HepG2 (cell line): ENCODE measurements around the gene COPS6. TPM values are rescaled to one million over a fixed set of nuclear protein-coding genes. Genes with fewer than 3 reads are reported as not detected.

Source experiments
- ERF ChIP-seq: IDR thresholded peaks from 2 replicates; pipeline ENCODE4 v1.6.1; 2018; ENCODE audit warnings: missing biosample characterization, missing genetic modification reagents
- ETV5 ChIP-seq: IDR thresholded peaks from 2 replicates; pipeline ENCODE4 v1.6.1; 2018; ENCODE audit warnings: missing biosample characterization, missing genetic modification reagents, inconsistent platforms, borderline replicate concordance
- GATAD1 ChIP-seq: IDR thresholded peaks from 2 replicates; pipeline ENCODE4 v1.6.1; 2016; ENCODE audit warnings: missing genetic modification reagents, missing compliant biosample characterization
- HIVEP1 ChIP-seq: sonication (generic); formaldehyde crosslinking; IDR thresholded peaks from 2 replicates; pipeline ENCODE4 v1.4.0; 2020; ENCODE audit warnings: mild to moderate bottlenecking, missing genetic modification reagents
- IRF2 ChIP-seq: IDR thresholded peaks from 2 replicates; pipeline ENCODE4 v1.6.1; 2018; ENCODE audit warnings: missing genetic modification reagents, missing compliant biosample characterization
- KAT7 ChIP-seq: IDR thresholded peaks from 2 replicates; pipeline ENCODE4 v1.6.1; 2018; ENCODE audit warnings: borderline replicate concordance, missing compliant biosample characterization
- KLF16 ChIP-seq, 2 experiments: sonication (generic) in 1 of 2; formaldehyde crosslinking in 1 of 2; IDR thresholded peaks; 2 replicates each; pipeline versions ENCODE4 v1.6.1 to v1.8.0; 2016 to 2023; ENCODE audit warnings: missing genetic modification reagents in 2 of 2, missing compliant biosample characterization in 1 of 2
- SAP130 ChIP-seq: IDR thresholded peaks from 2 replicates; pipeline ENCODE4 v1.6.1; 2016; ENCODE audit warnings: low read depth
- TSC22D2 ChIP-seq: sonication (generic); formaldehyde crosslinking; IDR thresholded peaks from 2 replicates; pipeline ENCODE4 v1.5.1; 2020; ENCODE audit warnings: missing genetic modification reagents, mild to moderate bottlenecking, borderline replicate concordance
- XRCC5 ChIP-seq: fragments of 200-400 bp; formaldehyde crosslinking; optimal IDR thresholded peaks from 2 replicates; pipeline ENCODE3; 2017; ENCODE audit warnings: mild to moderate bottlenecking, low read length
- ZFP36L1 ChIP-seq: sonication (generic); formaldehyde crosslinking; IDR thresholded peaks from 2 replicates; pipeline ENCODE4 v1.8.0; 2022; ENCODE audit warnings: mild to moderate bottlenecking, missing genetic modification reagents, moderate library complexity
- ZNF44 ChIP-seq: sonication (generic); formaldehyde crosslinking; IDR thresholded peaks from 2 replicates; pipeline ENCODE4 v1.5.1; 2020; ENCODE audit warnings: mild to moderate bottlenecking, missing genetic modification reagents
- ZNF614 ChIP-seq: IDR thresholded peaks from 2 replicates; pipeline ENCODE4 v1.6.1; 2018; ENCODE audit warnings: missing biosample characterization, missing genetic modification reagents, inconsistent platforms, borderline replicate concordance
- ZNF782 ChIP-seq: sonication (generic); formaldehyde crosslinking; IDR thresholded peaks from 2 replicates; pipeline ENCODE4 v1.4.0; 2020; ENCODE audit warnings: missing genetic modification reagents, mild to moderate bottlenecking, borderline replicate concordance
- ZZZ3 ChIP-seq: sonication (generic); formaldehyde crosslinking; IDR thresholded peaks from 2 replicates; pipeline ENCODE4 v1.4.0; 2020; ENCODE audit warnings: missing genetic modification reagents, mild to moderate bottlenecking, borderline replicate concordance
- polyA plus RNA-seq, 8 experiments: library from polyadenylated mRNA; depleted of rRNA in 3 of 8; stranded (reverse) in 7 of 8; unstranded in 1 of 8; fragments of >200 nt; fragmentation: Illumina TruSeq in 4 of 8; extraction: Trizol in 4 of 8; gene quantifications; 2 replicates each; pipeline versions ENCODE4 v1.2.1 to v1.2.3, GENCODE V29; 2011 to 2016; ENCODE audit warnings: low read depth in 4 of 8, missing spikeins in 1 of 8, mixed read lengths in 1 of 8; ENCODE audit not compliant: insufficient read depth in 1 of 8
- total RNA-seq, 5 experiments: library from RNA; depleted of rRNA; stranded (reverse); fragments of >200 nt; fragmentation: Illumina TruSeq; extraction: Trizol; gene quantifications; 2 replicates each; pipeline ENCODE4 v1.2.3, GENCODE V29; 2016; ENCODE audit warnings: low read depth in 1 of 5
- TF ChIP-seq, protein P1 (sequence below): IDR thresholded peaks from 2 replicates; pipeline ENCODE4 v1.6.1; 2016
- TF ChIP-seq, protein P2 (sequence below): sonication (generic); formaldehyde crosslinking; IDR thresholded peaks from 2 replicates; pipeline ENCODE4 v1.5.0; 2020; ENCODE audit warnings: mild to moderate bottlenecking, missing genetic modification reagents, moderate library complexity
- TF ChIP-seq, protein P3 (sequence below), 2 experiments: sonication (generic) in 1 of 2; formaldehyde crosslinking in 1 of 2; IDR thresholded peaks; 2 replicates each; pipeline versions ENCODE4 v1.4.0 to v1.6.1; 2018 to 2020; ENCODE audit warnings: missing genetic modification reagents in 2 of 2, borderline replicate concordance in 1 of 2, low read depth in 1 of 2, mild to moderate bottlenecking in 1 of 2, missing biosample characterization in 1 of 2
- TF ChIP-seq, protein P4 (sequence below): IDR thresholded peaks from 2 replicates; pipeline ENCODE4 v1.6.1; 2018; ENCODE audit warnings: missing genetic modification reagents
- TF ChIP-seq, protein P5 (sequence below): sonication (generic); formaldehyde crosslinking; IDR thresholded peaks from 2 replicates; pipeline ENCODE4 v1.5.1; 2020; ENCODE audit warnings: mild to moderate bottlenecking, missing genetic modification reagents

Gene COPS6
- total and polyA plus RNA-seq, 2 of the 13 experiments (the other 11 are each of a cell fraction or from before 2014, with no cell fraction given) = 33.4 to 117 TPM

DNA sequence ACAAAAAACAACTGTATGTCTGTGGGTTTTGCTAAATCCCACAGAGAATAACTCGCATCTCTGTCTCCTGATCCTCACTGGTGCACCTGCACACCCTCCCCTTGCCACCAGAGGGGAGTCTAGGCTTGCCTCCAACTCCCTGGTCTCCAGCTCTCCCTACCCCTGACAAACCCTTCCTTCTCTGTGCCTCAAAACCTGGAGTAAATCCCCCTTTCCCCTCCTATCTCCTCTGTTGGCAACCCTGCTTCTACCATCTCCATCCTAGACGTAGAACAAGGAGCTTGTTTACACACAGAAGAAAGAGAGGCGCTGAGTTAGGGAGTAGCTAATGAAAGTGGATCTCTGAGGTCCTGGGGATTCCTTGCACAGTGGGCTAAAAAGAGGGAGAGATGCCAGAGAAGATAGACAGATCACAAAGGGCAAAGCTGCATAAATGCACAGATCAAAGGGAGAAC, 44.0 kb downstream of the COPS6 start (continued):
- TF ChIP-seq, protein P1, sequence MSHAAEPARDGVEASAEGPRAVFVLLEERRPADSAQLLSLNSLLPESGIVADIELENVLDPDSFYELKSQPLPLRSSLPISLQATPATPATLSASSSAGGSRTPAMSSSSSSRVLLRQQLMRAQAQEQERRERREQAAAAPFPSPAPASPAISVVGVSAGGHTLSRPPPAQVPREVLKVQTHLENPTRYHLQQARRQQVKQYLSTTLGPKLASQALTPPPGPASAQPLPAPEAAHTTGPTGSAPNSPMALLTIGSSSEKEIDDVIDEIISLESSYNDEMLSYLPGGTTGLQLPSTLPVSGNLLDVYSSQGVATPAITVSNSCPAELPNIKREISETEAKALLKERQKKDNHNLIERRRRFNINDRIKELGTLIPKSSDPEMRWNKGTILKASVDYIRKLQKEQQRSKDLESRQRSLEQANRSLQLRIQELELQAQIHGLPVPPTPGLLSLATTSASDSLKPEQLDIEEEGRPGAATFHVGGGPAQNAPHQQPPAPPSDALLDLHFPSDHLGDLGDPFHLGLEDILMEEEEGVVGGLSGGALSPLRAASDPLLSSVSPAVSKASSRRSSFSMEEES = 0 out of 2 replicates have a peak, but pooled peaks have one; percentile 0
- TF ChIP-seq KAT7 (CRISPR knock-in tag) (no peak), ZNF614 (CRISPR knock-in tag) (0 out of 2 replicates have a peak, but pooled peaks have one; percentile 14), TSC22D2 (CRISPR knock-in tag) (0 out of 2 replicates have a peak, but pooled peaks have one; percentile 31), ZNF44 (CRISPR knock-in tag) (0 out of 2 replicates have a peak, but pooled peaks have one; percentile 50), IRF2 (CRISPR knock-in tag) (0 out of 2 replicates have a peak, but pooled peaks have one; percentile 34), ZZZ3 (CRISPR knock-in tag) (no peak), ETV5 (CRISPR knock-in tag) (no peak), GATAD1 (CRISPR knock-in tag) (0 out of 2 replicates have a peak, but pooled peaks have one; percentile 27), ZNF782 (CRISPR knock-in tag) (no peak), ERF (CRISPR knock-in tag) (peak; percentile 77; the same call in 1 of the 2 replicates), XRCC5 (peak; percentile 49), HIVEP1 (no peak), ZFP36L1 (CRISPR knock-in tag) (0 out of 2 replicates have a peak, but pooled peaks have one; percentile 13), KLF16 (CRISPR knock-in tag; IDR thresholded peaks at IDR 0.05) (peak in 1 of 2 experiments; percentile 49; a peak in 1 of 4 replicates), SAP130 (CRISPR knock-in tag) (0 out of 2 replicates have a peak, but pooled peaks have one; percentile 30)
- TF ChIP-seq, protein P2, sequence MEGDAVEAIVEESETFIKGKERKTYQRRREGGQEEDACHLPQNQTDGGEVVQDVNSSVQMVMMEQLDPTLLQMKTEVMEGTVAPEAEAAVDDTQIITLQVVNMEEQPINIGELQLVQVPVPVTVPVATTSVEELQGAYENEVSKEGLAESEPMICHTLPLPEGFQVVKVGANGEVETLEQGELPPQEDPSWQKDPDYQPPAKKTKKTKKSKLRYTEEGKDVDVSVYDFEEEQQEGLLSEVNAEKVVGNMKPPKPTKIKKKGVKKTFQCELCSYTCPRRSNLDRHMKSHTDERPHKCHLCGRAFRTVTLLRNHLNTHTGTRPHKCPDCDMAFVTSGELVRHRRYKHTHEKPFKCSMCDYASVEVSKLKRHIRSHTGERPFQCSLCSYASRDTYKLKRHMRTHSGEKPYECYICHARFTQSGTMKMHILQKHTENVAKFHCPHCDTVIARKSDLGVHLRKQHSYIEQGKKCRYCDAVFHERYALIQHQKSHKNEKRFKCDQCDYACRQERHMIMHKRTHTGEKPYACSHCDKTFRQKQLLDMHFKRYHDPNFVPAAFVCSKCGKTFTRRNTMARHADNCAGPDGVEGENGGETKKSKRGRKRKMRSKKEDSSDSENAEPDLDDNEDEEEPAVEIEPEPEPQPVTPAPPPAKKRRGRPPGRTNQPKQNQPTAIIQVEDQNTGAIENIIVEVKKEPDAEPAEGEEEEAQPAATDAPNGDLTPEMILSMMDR = peak; percentile 94
- TF ChIP-seq, protein P3, sequence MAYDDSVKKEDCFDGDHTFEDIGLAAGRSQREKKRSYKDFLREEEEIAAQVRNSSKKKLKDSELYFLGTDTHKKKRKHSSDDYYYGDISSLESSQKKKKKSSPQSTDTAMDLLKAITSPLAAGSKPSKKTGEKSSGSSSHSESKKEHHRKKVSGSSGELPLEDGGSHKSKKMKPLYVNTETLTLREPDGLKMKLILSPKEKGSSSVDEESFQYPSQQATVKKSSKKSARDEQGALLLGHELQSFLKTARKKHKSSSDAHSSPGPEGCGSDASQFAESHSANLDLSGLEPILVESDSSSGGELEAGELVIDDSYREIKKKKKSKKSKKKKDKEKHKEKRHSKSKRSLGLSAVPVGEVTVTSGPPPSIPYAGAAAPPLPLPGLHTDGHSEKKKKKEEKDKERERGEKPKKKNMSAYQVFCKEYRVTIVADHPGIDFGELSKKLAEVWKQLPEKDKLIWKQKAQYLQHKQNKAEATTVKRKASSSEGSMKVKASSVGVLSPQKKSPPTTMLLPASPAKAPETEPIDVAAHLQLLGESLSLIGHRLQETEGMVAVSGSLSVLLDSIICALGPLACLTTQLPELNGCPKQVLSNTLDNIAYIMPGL (CRISPR knock-in tag; IDR thresholded peaks at IDR 0.05; ENCODE audit: borderline replicate concordance in 1 of 2, low read depth in 1 of 2) = 0 out of 4 replicates have a peak, but pooled peaks of 1 of the 2 experiments have one; percentile 67
- TF ChIP-seq, protein P4, sequence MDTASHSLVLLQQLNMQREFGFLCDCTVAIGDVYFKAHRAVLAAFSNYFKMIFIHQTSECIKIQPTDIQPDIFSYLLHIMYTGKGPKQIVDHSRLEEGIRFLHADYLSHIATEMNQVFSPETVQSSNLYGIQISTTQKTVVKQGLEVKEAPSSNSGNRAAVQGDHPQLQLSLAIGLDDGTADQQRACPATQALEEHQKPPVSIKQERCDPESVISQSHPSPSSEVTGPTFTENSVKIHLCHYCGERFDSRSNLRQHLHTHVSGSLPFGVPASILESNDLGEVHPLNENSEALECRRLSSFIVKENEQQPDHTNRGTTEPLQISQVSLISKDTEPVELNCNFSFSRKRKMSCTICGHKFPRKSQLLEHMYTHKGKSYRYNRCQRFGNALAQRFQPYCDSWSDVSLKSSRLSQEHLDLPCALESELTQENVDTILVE (CRISPR knock-in tag) = 0 out of 2 replicates have a peak, but pooled peaks have one; percentile 29
- TF ChIP-seq, protein P5, sequence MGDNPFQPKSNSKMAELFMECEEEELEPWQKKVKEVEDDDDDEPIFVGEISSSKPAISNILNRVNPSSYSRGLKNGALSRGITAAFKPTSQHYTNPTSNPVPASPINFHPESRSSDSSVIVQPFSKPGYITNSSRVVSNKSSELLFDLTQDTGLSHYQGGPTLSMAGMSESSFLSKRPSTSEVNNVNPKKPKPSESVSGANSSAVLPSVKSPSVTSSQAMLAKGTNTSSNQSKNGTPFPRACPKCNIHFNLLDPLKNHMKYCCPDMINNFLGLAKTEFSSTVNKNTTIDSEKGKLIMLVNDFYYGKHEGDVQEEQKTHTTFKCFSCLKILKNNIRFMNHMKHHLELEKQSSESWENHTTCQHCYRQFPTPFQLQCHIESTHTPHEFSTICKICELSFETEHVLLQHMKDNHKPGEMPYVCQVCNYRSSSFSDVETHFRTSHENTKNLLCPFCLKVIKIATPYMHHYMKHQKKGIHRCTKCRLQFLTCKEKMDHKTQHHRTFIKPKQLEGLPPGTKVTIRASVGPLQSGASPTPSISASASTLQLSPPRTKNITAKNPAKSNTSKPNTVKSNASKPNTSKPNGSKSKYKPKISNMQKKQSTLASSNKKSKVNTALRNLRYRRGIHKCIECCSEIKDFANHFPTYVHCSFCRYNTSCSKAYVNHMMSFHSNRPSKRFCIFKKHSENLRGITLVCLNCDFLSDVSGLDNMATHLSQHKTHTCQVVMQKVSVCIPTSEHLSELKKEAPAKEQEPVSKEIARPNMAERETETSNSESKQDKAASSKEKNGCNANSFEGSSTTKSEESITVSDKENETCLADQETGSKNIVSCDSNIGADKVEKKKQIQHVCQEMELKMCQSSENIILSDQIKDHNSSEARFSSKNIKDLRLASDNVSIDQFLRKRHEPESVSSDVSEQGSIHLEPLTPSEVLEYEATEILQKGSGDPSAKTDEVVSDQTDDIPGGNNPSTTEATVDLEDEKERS (CRISPR knock-in tag) = no peak
